GM19025 (cell line): ENCODE data around the gene TEKT3.

Experiments used
- ATAC-seq: cut with Tn5 transposase; IDR thresholded peaks from one replicate; pipeline ENCODE4 v1.9.1; 2021; ENCODE audit warnings: mild to moderate bottlenecking, low read depth, moderate library complexity; ENCODE audit not compliant: unreplicated experiment

TEKT3 gene

DNA sequence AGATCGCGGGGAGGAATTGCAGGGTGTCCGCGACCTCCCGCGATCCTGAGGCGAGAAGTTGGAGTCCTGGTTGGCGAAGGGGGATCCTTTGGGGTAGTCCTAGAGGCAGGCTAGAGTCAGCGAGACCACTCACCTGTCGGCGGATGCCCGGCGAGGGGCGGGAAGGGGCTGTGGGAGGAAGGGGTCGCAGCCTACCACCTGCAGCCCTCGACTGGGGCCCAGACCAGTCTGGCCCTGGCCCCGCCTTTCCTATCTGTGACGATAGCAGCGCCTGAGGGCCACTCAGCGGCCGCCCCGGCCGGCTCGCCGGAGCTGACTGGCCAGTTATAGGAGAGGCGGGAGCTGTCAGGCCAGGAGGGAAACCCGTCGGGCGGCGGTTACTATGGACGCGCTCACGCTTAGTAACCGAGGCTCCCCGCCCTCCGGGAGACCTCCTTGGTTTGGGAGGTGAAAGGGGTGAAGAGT lies at the start of gene TEKT3:
Gene TEKT3, minus strand, starts transcription at position 213 of the 465 bp plus-strand sequence. CDS start 10,012 bp downstream, outside the sequence.
- ATAC-seq, result no peak

DNA sequence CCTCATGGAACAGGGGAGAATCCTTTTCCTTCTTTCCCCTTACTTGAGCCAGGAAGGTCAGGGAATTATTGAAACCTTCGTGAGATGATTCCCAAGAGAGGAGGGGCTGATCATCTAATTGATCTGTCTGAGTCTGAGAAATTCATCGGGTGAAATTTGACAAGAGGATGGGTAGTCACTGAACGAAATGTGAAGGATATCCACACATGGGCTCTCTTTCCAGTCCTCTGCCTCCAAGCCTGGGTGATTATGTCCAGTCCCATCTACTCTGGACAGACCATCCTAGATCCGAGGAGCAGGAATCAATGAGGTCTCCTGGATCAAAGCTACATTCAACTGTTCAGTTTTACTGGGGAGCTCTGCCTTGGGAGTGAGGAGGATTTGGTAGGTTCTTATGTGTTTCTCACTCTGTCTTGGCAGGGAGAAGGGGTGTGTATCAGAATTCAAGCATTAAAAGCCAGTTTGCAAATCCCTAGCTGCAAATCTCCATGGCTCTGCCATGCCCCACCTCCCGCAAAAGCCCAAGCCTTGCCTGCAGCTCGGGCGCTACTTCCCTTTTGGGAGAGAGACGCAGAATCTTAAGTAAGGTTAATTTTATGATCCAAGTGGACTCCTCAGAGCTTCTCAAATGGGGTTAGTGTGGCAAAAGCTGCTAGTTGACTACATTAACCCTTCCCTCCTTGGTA lies 47.1 kb upstream of the TEKT3 start:
- no peak for ATAC-seq

DNA sequence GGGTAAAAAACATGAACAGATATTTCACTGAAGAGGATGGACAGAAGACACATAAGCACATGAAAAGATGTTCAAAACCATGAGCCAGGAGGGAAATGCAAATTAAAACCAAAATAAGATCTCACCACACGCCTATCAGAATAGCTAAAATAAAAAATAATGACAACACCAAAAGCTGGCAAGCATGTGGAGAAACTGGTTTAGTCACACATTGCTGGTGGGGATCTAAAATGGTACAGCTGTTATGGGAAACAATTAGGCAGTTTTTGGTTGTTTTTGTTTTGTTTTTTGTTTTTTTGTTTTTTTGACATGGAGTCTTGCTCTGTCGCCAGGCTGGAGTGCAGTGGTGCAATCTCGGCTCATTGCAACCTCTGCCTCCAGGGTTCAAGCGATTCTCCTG lies 44.7 kb upstream of the TEKT3 start:
- no peak for ATAC-seq

DNA sequence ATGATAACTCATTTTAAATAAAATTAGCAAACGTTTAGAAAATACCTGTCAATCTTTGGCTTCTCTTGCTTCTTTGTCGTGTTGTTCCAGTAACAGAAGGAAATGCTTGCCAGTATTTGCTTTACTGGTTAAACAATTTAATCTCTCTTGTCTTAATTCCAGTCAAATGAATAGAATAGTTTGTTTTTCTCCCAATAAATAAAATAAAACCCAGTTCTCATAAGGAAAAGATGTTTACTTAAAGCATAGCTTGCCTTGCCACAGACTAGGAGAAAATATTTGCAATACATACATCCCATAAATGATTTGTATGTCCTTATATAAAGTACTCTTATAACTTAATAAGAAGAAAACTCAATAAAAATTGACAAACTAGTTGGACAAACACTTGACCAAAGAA lies 43.9 kb upstream of the TEKT3 start:
- ATAC-seq, result no peak

DNA sequence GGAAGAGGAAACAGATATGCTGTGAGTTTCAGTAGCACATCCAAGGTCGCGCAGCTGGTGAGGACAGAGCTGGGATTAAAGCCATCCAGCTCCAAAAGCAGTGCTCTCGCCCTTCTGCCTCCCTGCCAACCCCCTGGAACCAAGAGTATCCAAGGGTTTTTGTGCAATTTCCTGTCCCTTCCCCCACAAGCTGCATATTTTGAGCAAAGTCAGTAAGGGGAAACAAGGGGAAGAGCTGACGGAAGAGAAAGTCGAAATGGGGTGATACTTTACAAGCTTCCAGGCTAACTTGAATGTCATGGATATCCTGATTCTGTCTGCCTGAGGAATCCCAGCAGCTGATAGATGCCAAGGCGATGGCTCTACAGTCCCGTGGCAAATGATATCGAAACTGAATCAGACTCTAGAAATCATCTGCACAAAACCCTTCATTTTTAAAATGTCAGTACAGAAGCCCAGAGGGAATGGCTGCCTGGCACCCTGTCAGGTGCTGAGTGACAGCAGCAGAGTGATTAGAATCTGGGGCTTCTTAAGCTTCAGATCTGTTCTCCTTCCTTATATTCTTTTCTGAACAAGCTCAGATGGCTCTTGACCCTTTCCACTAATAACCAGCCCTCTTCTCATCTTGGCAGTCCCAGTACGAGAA lies 42.9 kb upstream of the TEKT3 start:
- no peak for ATAC-seq

DNA sequence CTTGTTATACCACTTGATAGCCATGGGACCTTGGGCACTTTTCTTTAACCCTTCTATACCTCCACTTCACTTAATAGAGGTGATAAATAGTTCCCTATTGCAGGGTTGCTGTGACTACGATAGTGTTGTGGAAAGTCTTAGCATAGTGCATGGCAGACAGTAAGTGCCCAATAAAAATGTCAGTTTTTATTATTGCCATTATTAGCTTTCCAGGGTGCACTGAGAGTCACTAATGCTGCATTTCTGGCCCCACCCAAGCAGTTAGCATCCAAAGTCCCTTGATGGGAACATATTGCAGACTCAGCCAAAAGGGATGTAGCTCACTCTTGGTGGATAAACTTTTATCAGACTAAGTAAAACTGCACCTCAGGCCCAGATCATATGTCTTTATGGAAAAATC lies 41.5 kb upstream of the TEKT3 start:
- ATAC-seq, result no peak

DNA sequence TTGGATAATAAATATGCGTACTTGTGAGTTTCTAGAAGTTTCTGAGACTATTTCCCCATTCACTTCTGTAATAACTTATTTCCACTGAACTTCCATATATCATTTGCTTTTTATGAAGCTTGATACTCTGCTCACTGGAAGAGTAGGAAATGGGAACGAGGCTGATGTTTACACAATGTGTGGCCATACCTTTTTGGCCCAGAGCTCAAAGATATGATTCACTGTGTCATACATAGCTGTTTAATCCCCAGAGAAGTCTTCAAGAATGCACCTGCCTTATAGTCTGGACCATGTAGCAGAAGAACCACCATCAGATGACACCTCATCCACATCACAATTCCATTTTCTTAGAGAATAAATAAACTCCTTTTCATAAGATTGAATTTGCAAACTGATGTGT lies 40.3 kb upstream of the TEKT3 start:
- ATAC-seq, result no peak

DNA sequence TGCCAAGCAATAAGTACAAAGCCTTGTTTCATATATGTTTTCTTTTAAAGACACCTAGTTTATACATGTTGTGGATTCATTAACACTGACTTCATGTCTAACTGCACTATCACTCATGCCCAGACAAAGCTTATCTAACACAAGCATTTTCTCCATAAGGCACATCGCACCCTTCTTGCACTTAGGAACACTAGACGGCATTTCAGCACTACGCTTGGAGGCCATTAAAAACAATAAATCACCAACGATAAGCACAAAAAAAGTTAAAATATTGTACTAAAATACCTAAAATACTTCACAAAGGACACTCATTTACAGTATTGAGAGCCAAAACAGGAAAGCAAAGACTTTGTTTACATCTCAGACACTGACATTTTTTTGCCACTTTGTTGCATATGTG lies 39.0 kb upstream of the TEKT3 start:
- ATAC-seq, result no peak

DNA sequence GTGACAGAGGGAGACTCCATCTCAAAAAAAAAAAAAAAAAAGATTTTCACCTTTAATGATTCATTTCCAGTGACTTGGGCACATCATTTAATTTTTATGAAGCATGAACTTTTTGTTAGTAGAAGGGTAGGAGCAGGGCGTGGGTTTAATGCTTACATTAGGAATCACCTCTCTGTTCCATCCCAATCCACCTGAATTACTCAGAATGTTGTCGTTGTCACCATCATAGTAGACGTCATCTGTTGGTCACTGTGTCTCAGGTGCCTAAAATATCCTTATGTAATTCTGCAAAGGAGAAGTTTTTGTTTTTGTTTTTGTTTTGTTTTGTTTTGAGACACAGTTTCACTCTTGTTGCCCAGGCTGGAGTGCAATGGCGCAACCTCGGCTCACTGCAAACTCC lies 38.3 kb upstream of the TEKT3 start:
- no peak for ATAC-seq

DNA sequence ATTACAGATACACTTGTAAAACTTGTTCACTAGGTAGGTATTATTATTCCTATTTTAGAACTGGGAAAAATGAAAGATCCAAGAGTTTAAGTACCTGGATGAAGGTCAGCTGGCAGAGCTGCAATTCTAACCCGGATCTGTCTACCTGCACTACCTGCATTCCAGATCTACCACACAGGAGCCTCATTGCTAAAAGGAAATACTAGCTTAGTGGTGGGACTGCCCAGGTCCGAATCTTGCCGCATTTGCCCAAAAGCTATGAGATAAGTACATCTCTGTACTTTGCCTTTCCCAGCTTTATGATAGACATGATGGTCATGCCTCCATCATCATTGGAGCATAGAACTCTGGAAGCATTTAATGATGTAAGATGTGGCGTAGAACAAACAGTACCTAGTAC lies 36.8 kb upstream of the TEKT3 start:
- ATAC-seq, result no peak

DNA sequence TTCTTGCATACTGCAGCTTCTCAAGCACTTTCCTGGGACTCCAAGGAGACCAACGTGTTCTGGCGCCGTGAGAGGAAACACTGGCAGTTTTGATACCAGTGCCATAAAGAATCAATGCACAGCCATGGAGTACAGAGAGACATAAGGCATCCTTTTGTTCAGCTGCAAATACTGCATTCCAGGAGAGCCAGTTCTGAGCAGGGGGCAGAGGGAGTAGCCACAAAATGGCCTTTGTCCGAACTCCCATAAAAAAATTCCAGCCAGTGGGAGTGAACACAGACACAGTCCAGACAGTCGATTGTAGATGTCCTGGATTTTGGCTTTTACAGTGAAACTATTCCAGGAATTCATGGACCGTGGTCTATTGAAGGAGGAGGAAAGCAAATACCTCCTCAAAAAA lies 36.2 kb upstream of the TEKT3 start:
- no peak for ATAC-seq

DNA sequence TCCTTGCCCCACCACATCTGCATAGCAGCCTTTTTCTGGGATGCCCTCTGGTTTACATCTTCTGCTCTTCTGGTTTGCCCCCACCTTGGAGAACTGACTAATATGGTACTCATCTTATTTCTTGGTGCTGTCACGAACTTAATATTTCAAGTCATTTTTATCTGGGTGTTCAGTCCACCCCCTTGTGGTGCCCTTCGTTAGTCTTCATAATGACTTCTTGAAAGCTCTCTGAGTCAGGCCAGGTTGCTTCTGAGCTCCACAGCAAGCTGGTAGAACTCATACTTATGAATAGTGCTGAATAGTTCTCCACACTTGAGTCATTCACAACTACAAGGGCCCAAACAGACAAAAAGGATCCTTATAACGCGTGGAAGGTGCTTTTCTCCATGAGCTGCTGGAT lies 35.8 kb upstream of the TEKT3 start:
- no peak for ATAC-seq

DNA sequence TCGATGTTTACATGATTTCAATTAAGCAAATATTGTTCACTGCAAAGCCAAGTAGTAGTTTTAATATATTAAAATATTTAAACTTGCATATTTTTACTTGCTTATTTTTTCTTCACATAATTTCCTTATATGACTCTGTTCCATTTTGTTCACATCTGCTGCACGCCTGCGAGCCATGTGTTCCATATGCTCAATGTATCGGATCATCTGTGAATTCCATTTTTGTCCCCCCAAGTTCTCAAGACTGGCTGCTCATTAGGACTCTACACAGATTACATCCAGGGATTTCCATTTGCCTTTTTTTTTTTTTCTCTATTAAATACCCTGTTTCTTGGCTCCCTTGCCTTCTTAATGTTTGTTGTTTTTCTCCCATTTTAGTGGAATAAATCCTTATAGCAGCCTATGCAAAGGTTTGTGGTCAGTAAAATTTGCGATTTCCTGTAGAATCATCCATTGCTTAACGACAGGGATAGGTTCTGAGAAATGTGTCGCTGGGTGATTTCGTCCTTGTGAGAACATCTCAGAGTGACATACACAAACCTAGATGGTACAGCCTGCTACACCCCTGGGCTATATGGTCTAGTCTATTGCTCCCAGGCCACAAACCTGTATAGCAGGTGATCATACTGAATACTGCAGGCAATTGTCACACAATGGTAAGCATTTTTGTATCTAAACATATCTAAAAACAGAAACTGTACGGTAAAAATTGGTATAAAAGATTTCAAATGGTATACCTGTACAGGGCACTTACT lies 30.2 kb upstream of the TEKT3 start:
- no peak for ATAC-seq

DNA sequence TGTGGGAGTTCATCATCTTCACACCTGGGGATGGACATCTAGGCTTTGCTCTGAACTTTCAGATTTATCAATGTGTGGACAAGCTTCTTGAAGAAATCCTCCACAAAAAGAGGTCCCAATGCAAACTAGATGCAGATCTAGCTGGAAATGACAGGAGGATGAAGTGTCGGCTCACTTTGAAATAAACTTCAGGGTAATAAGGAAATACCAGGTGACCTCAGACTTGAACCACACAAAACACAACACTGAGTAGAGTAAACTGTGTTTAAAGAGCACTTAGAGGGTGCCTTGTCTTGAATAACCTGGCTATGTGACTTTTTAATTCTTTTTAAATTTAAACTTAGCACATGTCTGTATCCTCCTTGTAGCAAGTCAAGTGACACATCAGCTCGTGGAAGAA lies 27.2 kb upstream of the TEKT3 start:
- ATAC-seq, result no peak

DNA sequence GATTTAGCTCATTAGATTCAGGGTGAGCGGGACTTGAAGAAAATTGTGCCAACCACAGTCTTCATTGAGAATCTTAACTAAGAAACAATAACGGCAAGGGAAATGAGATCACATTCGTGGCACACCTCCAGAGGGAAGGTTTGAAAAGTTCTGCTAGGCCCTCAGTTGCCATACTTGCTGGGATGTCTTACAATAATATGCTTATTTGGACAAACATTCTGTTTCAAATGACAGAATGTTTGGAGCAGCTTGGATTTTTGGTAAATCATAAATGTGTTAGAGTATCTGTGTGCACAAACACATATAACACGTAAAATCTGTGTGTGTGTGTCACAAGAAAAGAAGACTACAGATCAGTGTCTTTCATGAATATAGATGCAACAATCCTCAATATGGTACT lies 24.6 kb upstream of the TEKT3 start:
- no peak for ATAC-seq

DNA sequence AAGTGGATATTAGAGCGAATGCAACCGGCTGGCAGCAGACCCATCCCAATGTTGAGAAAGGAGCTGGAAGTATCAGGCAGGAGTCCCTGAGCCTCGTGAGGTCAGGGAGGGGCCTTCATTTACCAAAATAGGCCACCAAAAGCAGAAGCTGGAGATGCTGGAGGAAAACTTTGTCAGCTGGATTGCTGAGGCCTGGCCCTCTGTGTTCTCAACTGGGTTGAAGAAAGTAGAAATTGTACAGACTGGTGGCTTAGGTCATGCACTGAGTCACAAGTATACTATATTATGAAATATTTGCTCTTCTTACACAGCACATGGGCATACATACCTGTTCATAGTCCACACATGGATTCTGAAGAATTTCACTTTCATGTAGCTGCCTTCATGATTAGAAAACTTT lies 23.2 kb upstream of the TEKT3 start:
- no peak for ATAC-seq

DNA sequence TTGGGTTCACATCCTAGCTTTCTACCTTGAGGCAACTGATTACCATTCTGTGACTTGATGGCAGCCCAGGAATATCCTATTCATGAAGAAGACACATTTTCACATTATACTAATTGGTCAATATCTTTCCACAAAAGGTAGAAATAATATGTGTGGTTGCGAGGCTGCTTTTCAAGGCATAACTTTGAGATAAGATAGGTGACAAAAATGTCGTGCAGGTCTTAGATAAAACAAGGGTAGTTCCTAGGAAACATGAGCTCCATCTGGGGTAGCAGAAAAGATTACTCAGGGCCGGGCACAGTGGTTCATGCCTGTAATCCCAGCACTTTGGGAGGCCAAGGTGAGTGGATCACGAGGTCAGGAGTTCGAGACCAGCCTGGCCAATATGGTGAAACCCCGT lies 22.3 kb upstream of the TEKT3 start:
- ATAC-seq, result no peak

DNA sequence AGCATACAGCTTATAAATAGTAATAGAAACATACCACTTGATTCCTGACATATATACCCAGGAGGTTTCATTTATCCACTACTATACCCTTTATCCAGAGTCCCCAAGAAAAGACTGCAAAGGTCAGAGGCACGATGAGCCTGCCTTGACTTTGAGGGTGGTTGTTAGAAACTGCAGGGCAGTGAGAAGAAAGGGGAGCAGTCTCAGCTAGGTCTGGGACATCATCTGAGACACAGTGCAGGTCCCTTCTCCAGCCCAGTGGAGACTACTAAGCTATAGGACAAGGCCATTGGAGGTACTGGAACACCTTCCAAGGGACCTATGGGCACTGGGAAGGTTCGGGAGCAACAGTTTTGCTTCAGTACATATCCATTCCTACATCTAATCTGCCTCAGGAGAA lies 20.2 kb upstream of the TEKT3 start:
- no peak for ATAC-seq

DNA sequence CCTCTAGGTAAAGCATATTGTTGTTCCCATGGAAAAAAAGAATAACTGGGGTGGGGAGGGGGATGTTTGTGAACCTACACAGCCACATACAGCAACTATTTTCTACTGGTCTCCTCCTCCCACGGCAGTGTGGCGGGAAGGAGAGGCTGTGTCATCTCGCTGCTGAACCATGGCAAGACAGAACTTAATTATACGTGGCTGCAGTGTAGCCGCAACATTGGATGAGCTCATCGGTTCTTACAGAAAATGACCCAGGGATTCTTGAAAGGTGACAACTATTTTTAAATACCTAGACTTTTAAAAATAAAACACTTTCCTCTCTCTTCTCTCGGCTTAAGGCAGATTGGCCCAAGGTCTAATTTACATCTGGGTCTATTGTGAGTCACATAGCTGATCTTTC lies 19.8 kb upstream of the TEKT3 start:
- no peak for ATAC-seq

DNA sequence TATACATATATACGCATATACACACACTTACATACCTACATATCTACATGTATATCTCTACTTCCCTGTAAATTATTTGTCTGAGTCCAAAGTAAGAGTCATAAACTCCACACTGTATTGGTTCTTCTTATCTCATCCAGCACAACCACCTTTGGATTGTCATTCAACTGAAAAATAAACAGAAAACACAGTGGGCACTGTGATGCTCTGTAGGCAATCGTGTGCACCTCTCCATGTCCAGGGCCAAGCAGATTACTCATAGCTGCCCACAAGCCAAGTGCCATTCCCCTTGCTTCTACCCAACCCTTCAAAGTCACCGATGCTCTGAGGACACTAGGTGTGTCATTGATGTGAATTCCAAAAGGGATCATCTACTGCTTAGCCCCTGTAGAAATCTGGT lies 12.9 kb upstream of the TEKT3 start:
- no peak for ATAC-seq

DNA sequence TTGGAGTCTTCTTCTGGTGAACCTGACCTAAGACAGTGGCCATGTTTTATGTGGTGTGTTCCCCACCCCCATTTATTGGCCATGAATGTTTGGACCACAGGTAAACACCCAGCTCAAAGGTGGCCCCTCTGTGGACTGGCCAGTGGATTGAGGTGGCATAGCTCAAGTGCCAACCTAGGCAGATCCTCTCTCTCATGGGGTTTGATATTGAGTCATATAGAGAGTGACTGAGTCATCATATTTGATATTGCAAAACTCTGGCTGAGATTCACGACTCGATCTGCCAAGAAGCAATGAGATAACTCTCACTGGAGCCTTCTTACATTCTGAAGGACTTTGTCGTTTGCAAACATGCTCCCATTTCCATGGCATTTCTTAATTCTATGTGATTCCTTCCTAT lies 10.5 kb upstream of the TEKT3 start:
- ATAC-seq, result no peak

DNA sequence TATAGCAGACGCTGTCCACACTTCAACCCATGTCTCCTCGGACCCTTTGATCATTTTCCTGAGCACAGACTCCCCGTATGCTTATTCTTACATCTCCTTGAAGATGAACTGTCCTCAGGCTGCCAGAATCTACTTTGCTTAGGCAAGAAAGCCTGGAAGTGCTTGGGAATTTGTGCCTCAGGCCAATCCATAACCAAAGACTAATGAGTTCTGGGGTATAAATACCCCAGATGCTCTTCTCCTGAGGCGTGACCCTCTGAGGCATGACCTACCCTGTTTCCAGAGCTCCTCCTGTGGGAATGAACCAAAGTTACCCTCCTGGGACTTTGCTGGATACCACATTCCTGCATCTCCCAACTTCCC lies 10.1 kb upstream of the TEKT3 start:
- ATAC-seq, result no peak
